DOHH2 (cell line): ENCODE data around the gene MLLT3.

Source experiments
- H3F3A ChIP-seq: fragments of 200-600 bp; sonication (generic), shearing (Covaris generic); 2 replicates; pipeline ENCODE4 v1.6.0; 2016; ENCODE audit warnings: antibody characterized with exemption, mild to moderate bottlenecking; ENCODE audit not compliant: control insufficient read depth, insufficient read depth
- H3K27ac ChIP-seq: fragments of 200-600 bp; sonication (generic); 2 replicates; pipeline ENCODE4 v1.5.1; 2014; ENCODE audit warnings: low read depth, mild to moderate bottlenecking, low read length, moderate library complexity
- H3K27me3 ChIP-seq: fragments of 200-600 bp; sonication (generic); 2 replicates; pipeline ENCODE4 v1.6.1; 2014; ENCODE audit warnings: mild to moderate bottlenecking, low read length, mixed read lengths; ENCODE audit not compliant: control insufficient read depth
- H3K36me3 ChIP-seq: fragments of 200-600 bp; sonication (generic); 2 replicates; pipeline ENCODE4 v1.6.1; 2014; ENCODE audit warnings: mild to moderate bottlenecking, low read length, moderate library complexity, mixed read lengths; ENCODE audit not compliant: control insufficient read depth
- H3K4me1 ChIP-seq: fragments of 200-600 bp; sonication (generic); 2 replicates; pipeline ENCODE4 v1.6.1; 2014; ENCODE audit warnings: mild to moderate bottlenecking, low read length, mixed read lengths; ENCODE audit not compliant: control insufficient read depth
- H3K4me2 ChIP-seq: fragments of 200-600 bp; sonication (generic); 2 replicates; pipeline ENCODE4 v1.6.0; 2014; ENCODE audit warnings: mild to moderate bottlenecking, low read length, moderate library complexity
- H3K4me3 ChIP-seq: fragments of 200-600 bp; sonication (generic); 2 replicates; pipeline ENCODE4 v1.5.1; 2014; ENCODE audit warnings: mild to moderate bottlenecking, low read length, mixed read lengths
- H3K79me2 ChIP-seq: fragments of 200-600 bp; sonication (generic); 2 replicates; pipeline ENCODE4 v1.6.1; 2014; ENCODE audit warnings: mild to moderate bottlenecking, low read length, mixed read lengths; ENCODE audit not compliant: control insufficient read depth
- H3K9me2 ChIP-seq: fragments of 200-600 bp; sonication (generic); replicated peaks from 2 replicates; pipeline ENCODE4 v1.6.1; 2014; ENCODE audit warnings: mild to moderate bottlenecking, low read length, mixed read lengths; ENCODE audit not compliant: control insufficient read depth
- H3K9me3 ChIP-seq: fragments of 200-600 bp; sonication (generic); 2 replicates; pipeline ENCODE4 v1.6.1; 2014; ENCODE audit warnings: antibody characterized with exemption, low read length, mixed read lengths; ENCODE audit not compliant: control insufficient read depth, insufficient read depth
- H4K20me1 ChIP-seq: fragments of 200-600 bp; sonication (generic); 2 replicates; pipeline ENCODE4 v1.6.0; 2014; ENCODE audit warnings: low read depth, mild to moderate bottlenecking, antibody characterized with exemption, low read length, moderate library complexity; ENCODE audit not compliant: control insufficient read depth, insufficient read depth
- EZH2phosphoT487 ChIP-seq: fragments of 200-600 bp; sonication (generic); IDR thresholded peaks from 2 replicates; pipeline ENCODE4 v1.6.1; 2017; ENCODE audit warnings: borderline replicate concordance, mild to moderate bottlenecking, antibody characterized with exemption, low read length, moderate library complexity, mixed read lengths
- TF ChIP-seq, protein P1 (sequence below): fragments of 200-600 bp; sonication (generic); IDR thresholded peaks from one replicate; pipeline ENCODE4 v1.5.1; 2014; ENCODE audit warnings: antibody characterized with exemption, mild to moderate bottlenecking, low read depth, low read length; ENCODE audit not compliant: poor library complexity, severe bottlenecking

The MLLT3 gene

GRCh38 chr9:20428976-20429375 is 193.3 kb downstream of the MLLT3 start:
- Histone ChIP-seq H3F3A (no peaks in the 10 kb centered on the region), H3K9me3 (no peaks in the 10 kb centered on the region), H3K9me2 (no peaks in the 10 kb centered on the region), H3K36me3 (no peaks in the 10 kb centered on the region), H3K79me2 (no peaks in the 10 kb centered on the region), H3K4me1 (peaks cover 7% of the 10 kb centered on the region), H3K4me3 (no peak overlapping the region), H4K20me1 (no peaks in the 10 kb centered on the region), H3K4me2 (no peak overlapping the region), H3K27me3 (no peaks in the 10 kb centered on the region; the same call in 1 of the 2 replicates), H3K27ac (no peak overlapping the region)
- TF ChIP-seq, protein P1, sequence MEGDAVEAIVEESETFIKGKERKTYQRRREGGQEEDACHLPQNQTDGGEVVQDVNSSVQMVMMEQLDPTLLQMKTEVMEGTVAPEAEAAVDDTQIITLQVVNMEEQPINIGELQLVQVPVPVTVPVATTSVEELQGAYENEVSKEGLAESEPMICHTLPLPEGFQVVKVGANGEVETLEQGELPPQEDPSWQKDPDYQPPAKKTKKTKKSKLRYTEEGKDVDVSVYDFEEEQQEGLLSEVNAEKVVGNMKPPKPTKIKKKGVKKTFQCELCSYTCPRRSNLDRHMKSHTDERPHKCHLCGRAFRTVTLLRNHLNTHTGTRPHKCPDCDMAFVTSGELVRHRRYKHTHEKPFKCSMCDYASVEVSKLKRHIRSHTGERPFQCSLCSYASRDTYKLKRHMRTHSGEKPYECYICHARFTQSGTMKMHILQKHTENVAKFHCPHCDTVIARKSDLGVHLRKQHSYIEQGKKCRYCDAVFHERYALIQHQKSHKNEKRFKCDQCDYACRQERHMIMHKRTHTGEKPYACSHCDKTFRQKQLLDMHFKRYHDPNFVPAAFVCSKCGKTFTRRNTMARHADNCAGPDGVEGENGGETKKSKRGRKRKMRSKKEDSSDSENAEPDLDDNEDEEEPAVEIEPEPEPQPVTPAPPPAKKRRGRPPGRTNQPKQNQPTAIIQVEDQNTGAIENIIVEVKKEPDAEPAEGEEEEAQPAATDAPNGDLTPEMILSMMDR = no peak
- no peak for TF ChIP-seq EZH2phosphoT487

DNA sequence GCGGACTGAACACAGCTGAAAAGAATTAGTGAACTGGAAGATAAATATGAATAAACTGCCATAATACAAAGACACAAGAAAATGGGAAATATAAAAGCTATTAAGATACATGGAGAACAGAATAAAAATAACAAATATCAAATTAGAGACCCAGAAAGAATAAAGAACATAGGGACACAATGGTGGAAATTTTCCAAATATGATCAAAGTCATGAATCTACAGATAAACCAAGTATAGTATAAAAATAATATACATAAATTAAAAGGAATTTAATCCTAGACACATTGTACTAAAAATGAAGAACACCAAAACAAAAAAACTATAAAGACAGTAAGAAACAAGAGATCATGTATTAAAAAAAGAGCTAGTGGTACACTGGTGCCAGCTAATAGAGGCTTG is 194.9 kb downstream of the MLLT3 start:
- no peak overlapping the region for H3K4me2 ChIP-seq
- H4K20me1 ChIP-seq = no peaks in the 10 kb centered on the region
- H3K9me2 ChIP-seq = no peaks in the 10 kb centered on the region
- peaks cover 7% of the 10 kb centered on the region for H3K4me1 ChIP-seq
- no peaks in the 10 kb centered on the region for H3F3A ChIP-seq
- H3K4me3 ChIP-seq = no peak overlapping the region
- no peaks in the 10 kb centered on the region for H3K79me2 ChIP-seq
- no peaks in the 10 kb centered on the region; the same call in 1 of the 2 replicates for H3K27me3 ChIP-seq
- H3K36me3 ChIP-seq = no peaks in the 10 kb centered on the region
- no peaks in the 10 kb centered on the region for H3K9me3 ChIP-seq
- no peak overlapping the region for H3K27ac ChIP-seq
- TF ChIP-seq EZH2phosphoT487 = no peak
- TF ChIP-seq, protein P1 = no peak

DNA sequence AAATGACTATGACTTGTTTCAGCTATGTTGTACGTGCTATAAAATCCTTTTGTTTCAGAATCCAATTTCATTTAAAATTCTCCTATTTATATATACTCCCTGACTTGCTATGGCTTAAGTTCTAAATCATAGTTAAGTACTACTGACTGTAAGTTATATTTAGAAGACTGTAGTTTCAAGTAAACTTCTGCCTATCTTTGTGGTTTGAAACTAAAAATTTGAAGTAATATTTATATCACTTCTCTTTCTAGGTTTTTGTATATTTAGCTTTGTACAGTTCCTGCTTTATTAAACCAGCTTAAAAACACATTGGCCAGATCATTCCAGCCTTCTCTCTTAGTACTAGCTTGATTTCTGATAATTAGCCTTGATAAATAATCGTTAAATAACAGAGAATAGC is 196.3 kb downstream of the MLLT3 start:
- TF ChIP-seq, protein P1 = no peak
- no peak for TF ChIP-seq EZH2phosphoT487
- H3K9me3 ChIP-seq = no peaks in the 10 kb centered on the region
- no peaks in the 10 kb centered on the region; the same call in 1 of the 2 replicates for H3K27me3 ChIP-seq
- peaks cover 7% of the 10 kb centered on the region for H3K4me1 ChIP-seq
- no peak overlapping the region for H3K4me3 ChIP-seq
- no peak overlapping the region for H3K27ac ChIP-seq
- H4K20me1 ChIP-seq = no peaks in the 10 kb centered on the region
- H3K4me2 ChIP-seq = no peak overlapping the region
- H3K79me2 ChIP-seq = no peaks in the 10 kb centered on the region
- no peaks in the 10 kb centered on the region for H3K9me2 ChIP-seq
- H3K36me3 ChIP-seq = no peaks in the 10 kb centered on the region
- H3F3A ChIP-seq = no peaks in the 10 kb centered on the region

GRCh38 chr9:20419533-20419932 is 202.8 kb downstream of the MLLT3 start:
- Histone ChIP-seq H3K27ac (no peak overlapping the region), H3K4me1 (no peaks in the 10 kb centered on the region), H3K4me3 (no peak overlapping the region), H3K4me2 (no peak overlapping the region), H3K27me3 (no peaks in the 10 kb centered on the region; the same call in 1 of the 2 replicates), H4K20me1 (no peaks in the 10 kb centered on the region), H3K9me3 (no peaks in the 10 kb centered on the region), H3K9me2 (no peaks in the 10 kb centered on the region), H3K36me3 (no peaks in the 10 kb centered on the region), H3F3A (no peaks in the 10 kb centered on the region), H3K79me2 (no peaks in the 10 kb centered on the region)
- TF ChIP-seq EZH2phosphoT487 = no peak
- TF ChIP-seq, protein P1 = no peak
